Transverse colon (tissue), 4 donors: Measurements from ENCODE around the gene KLF13.

Source experiments
- CTCF ChIP-seq, 5 experiments: fragments of 200-600 bp in 3 of 5; fragments of 450-650 bp in 2 of 5; sonication (generic) in 3 of 5; IDR thresholded peaks; 1 replicate in 2 of 5; 2 replicates in 3 of 5; pipeline ENCODE4 v1.5.1; 2016 to 2017; ENCODE audit warnings: antibody characterized with exemption in 5 of 5, inconsistent platforms in 3 of 5, mild to moderate bottlenecking in 2 of 5, moderate library complexity in 1 of 5
- POLR2AphosphoS5 ChIP-seq, 3 donors: sonication (generic); formaldehyde crosslinking; IDR thresholded peaks; one replicate each; pipeline ENCODE4 v1.6.1; 2016; ENCODE audit warnings: antibody characterized with exemption in 3 of 3

GRCh38 chr15:31347981-31348803 is 21.6 kb downstream of the KLF13 start:
- TF ChIP-seq POLR2AphosphoS5 (IDR thresholded peaks at IDR 0.05) (no peak), CTCF (IDR thresholded peaks at IDR 0.05) (no peak)
